HPDE6-E6E7 (cell line): ENCODE data around the gene LSM3.
A peak's percentile ranks its signal among the peaks of the same experiment; 100 is the strongest.

Source experiments
- DNase-seq: peaks from one replicate; pipeline ENCODE4 v3.0.0; 2011; ENCODE audit warnings: missing footprints; ENCODE audit errors: extremely low spot score

Gene LSM3

DNA sequence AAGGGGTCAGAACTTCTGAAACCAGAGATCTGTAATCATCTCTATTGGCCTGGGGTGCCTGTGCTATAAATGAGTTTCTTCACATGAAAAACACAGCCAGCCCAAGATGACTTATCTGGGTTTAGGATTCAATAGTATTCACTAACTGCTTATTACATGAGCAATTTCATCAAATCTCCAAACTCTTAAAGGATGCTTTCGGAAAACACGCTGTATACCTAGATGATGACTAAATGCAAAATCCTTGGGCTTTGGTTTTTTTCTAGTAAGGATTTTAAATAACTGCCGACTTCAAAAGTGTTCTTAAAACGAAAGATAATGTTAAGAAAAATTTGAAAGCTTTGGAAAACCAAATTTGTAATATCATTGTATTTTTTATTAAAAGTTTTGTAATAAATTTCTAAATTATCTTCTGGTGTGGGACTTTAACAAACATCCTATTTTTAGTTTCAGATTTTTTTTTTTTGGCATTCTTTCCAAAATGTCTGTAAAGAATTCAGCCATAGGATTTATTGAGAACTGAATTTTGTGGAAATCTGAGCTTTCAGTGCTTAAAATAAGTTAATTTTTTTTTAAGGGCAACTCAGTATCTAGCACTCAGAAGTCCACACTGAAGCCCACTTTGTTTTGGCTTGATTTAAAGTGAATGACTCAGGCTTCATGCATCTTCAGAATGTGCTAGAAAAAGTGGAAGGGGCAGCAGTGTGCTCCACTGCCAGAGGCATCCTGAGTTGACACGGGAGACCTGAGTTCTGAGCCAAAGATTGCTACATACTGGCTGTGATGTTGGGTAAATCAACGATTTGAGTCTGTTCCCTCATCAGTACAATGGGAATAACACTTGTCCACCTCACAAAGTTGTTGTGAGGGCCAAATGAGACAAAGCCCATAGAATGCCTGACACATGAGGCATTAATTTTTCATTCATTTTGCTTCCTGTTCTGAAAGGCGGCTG, 35.1 kb upstream of the LSM3 start:
- DNase-seq: no peak

DNA sequence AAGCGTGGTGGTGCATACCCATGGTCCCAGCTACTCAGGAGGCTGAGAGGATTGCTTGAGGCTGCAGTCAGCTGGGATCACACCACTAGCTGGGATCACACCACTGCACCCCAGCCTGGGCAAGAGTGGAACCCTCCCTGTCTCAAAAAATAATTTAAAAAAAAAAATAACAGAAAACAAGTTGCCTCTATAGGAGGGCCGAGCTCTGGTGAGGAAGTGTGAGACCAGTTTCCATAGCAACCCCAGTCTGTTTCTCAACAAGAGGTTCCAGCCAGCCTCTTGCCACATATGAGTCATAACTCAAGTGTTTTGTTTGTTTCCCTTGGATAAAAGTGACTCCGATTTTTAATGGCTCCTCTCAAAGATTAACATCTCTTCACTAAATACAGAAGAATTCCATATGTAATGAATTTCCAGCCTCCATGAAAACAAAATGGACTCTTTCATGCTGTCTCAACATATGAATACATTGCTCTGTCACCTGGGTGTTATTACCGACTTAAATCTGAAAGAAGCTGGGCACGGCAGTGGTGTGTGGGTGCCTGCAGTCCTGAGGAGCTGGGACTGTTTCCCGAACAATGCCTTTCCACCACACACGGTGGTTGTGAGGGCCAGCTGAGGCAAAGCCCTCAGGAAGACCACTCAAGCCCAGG, 34.1 kb upstream of the LSM3 start:
- peak; percentile 80 for DNase-seq

GRCh38 chr3:14145236-14145635, 33.4 kb upstream of the LSM3 start:
- DNase-seq: no peak

DNA sequence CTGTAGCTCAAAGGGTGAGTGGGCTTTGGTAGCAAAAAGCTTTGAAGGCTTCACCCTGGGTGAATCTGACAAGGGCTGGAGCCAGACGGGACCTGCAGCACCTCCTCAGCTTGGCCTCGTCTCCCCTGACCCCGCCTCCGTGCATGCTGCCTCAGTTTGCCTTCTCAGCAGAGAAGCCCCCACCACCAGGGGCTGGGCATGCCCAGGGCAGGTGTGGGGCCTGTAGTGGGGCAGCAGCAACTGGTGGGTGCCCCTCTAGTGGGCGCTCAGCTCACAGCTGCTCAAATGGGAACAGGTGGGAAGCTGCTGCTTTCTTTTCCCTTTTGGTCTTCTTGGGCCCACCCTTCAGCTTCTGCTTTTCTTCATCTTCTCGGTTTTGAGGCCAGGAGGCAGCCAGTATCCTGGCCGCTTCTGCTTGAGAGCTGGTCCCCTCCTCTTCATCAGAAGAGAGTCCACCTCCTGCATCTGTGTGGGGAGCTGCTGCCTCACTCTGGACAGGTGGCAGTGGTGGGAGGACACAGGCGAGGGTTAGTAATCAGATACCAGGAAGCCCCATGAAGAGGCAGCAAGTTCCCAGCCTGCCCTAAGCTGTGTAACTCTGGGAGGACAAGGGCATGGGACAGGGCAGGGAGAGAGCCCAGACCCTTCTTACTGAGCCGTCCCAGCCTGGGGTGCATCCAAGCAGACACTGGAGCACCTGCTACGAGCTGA, 32.8 kb upstream of the LSM3 start:
- no peak for DNase-seq

- no peak for DNase-seq
These were observed 32.1 kb upstream of the LSM3 start for GRCh38 chr3:14146381-14147065.

DNA sequence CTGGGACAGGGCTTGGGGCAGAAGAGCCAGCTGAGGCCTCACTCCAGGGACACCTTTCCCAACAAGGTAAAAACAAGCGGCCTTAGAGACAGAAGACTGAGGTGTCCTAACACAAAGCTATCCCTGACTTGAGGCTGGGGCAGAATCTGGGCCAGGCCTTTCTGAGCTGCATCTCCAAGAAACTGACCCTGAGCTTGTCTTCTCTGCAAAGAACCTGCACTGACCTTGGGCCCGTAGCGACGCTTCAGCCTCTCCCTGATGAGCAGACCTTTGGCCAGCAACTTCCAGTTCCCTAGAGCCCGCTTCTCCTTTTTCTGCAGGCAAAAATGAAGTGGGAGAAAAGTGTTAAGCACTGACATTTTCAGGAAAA, 31.6 kb upstream of the LSM3 start:
- no peak for DNase-seq

DNA sequence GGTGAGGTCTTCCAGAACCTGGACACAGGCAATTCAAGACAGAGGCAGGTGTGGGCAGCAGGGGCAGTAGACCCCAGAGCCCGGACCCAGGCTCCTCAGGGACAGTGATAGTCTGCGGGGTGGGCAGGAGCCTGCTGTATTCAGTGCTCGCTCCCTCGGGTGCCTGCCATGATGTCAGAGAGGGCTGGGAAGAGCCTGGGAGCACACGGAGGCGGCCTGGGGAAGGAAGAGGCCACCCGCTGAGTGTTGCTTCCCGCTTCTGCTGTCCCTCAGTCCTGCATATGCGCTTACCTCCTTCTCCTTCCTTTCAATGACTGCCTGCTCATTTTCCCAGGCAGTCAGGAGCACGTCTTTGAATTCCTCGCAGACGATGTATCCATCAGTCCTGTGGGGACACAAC, 31.0 kb upstream of the LSM3 start:
- no peak for DNase-seq

GRCh38 chr3:14148041-14148985, 30.3 kb upstream of the LSM3 start:
- no peak for DNase-seq

DNA sequence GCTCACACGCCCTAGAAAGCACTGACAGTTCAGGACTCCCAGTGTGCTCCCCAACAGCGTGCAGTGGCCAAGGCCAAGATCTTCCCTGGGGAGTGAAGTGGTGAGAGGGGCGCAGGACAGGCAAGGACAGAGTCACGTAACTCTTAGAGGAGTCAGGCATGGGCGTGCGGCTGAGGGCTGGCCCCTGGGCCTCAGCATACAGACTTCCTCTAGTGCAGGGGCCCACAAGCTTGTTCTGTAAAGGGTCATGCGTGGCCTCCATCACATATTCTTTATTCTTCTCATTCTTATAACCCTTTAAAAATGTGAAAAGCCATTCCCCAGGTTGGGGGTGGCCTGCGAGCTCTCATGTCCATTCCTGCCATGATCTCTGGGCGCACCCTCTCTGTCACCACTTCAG, 28.5 kb upstream of the LSM3 start:
- no peak for DNase-seq

DNA sequence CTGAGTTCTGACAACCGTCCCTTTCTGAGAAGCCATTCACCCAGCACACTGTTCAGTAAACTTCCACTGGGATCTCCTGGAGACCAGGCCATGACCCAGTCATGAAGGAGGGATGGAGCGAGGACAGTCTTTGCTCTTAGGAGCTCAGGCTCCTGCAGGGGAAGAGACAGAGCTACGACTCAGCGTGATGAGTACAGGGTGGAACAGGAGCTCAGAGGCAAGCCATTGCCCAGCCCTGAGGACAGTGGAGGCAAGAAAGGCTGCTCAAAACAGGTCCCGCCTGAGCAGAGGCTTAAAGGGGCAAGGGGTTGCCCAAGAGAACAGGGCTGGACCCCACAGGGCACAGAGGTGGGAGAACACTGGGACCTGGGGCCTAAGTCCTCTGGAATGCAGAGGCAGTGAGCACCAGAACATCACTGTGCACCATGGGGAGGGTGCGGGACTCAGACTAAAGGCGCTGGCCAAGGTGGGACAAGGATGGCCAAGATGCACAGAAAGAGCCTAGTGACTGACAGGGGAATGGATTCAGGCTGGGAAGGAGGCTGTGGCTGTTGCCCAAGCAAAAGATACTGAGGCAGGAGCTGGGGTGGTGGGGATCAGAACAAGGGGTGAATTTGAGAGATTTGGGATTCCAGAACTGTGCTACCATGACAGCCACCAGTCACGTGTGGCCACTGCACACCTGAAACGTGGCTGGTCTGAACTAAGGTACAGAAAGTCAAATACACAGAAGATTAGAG, 28.0 kb upstream of the LSM3 start:
- DNase-seq: no peak

DNA sequence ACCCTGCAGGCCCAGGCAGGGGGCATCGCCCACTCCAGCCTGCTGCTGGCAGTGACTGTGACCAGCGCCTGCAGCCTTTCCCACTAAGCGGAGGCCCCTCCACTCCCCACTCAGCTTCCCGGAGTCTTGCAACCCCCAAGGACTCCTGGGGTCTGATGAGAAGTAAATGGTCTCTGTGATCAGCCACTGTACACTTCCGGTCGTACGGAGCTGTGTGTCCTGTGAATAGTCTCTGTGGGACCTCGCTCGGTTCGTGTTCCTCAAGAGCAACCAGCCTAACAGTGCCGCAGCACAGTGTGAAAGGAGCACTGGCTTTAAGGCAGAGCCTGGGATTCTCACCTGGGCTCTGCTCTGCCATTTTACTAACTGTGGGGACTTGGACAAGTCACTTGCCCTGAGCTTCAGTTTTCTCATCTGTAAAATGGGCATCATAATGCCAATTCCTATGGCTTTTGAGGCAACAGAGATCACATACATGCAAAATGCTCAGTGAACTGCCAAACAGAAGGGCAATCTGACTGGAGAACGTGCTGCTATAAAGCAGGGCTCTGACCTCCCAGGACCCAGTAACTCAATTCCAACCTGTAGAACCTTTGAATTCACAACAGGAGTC, 27.0 kb upstream of the LSM3 start:
- no peak for DNase-seq

DNA sequence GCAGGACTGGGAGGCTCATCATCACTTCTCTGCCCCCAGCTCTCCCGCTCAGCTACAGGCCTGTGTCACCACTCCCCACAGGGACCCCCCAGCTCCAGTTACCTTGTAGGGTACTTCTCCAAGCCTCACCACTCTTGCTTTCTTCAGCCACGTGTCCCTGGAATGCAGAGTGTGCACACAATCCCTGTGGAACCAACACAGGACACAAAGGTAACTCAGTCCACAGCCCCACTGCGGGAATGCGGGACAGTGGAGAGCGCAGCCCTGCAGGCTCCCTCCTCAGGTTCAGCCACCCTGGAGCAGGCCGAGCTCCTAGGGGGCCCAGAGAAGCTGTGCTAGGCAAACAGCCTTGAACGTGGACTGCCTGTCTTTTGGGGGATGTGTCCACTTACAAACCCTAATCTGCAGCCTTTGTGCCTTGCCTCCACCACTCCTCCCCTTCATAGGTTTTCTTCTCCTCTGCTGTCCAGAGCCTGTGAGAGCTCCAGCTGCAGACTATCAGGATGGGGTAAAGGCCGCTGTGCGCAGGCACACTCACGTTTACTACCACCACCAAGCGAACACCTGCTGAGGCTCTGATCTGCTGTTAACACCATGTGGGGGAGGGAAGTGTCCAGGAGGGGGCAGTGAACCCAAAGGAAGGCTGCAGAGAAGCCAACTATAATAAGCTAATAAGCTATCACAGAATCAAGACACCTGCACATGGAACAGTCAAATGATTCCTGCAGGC, 26.2 kb upstream of the LSM3 start:
- DNase-seq: no peak

DNA sequence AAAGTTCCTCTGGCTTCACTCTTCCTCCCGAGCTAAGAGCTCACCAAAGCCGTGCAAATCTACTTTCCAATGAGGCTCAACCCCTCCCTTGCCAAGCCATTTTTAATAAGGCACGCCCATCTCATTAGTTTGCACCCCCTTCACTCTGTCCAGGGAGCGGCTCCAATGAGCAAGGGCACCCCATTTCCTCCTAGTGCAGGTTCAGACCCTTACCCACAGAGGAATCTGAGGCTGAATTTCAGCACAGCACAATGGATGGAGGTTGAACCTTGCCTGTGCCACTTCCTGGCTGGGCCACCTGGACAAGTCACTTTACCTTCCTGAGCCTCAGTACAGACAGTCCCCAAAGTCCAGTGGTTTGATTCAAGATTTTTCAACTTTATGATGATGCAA, 25.7 kb upstream of the LSM3 start:
- no peak for DNase-seq

DNA sequence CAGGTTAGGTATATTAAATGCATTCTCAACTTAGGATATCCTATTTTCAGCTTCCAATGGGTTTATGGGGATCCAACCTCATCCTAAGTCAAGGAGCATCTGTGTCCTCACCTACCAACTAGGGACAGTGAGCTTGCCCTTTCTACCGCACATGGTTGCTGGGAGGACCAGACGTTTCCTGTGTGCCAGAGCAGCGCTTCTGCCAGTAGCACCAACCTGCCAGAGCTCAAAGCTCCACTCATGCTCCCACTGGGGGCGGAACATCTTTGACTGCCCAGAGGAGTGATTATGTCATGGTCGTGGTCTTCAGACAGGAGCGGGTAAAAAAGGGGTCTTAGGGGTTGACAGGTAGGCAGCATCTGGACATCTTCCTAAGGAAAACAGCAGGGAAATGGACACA, 25.0 kb upstream of the LSM3 start:
- DNase-seq: no peak

DNA sequence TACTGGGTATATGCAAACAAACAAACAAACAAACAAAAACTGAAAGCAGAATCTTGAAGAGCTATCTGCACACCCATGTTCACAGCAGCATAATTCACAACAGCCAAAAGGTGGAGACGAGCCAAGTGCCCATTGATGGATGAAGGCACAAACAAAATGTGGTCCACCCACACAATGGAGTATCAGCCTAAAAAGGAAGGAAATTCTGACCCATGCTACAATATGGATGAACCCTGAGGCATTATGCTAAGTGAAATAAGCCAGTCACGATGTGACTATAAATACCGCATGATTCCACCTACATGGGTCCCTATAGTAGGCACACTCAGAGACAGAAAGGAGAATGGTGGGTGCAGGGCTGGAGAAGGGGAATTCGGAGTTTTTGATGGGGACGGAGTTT, 24.3 kb upstream of the LSM3 start:
- DNase-seq: no peak

DNA sequence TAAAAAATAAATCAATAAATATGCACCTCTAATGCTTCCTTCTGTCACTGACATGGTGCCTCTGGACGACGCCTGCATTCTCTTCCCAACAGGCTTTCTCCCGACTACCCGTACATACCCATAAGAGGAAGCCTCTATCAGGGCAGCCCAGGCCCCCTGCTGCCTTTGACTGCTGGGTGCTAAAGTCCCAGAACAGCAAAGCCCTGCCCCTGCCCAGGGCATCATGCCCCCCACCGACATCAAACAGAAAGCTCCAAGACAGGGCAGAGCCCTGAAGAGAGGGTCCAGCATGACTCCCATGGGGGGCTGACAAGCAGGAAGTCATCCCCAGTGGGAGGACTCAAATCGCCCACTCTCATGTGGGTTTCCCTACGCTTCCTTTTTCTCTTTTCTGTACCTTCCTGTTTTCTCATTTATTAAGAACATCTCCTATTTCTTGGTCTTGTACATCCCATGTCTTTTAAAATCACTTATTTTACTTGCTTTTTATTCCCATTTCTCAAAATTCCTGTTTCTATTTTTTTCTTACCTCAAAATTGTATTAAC, 23.6 kb upstream of the LSM3 start:
- DNase-seq: no peak

- DNase-seq: peak; percentile 3
These were observed 22.4 kb upstream of the LSM3 start for GRCh38 chr3:14156201-14156600.

DNA sequence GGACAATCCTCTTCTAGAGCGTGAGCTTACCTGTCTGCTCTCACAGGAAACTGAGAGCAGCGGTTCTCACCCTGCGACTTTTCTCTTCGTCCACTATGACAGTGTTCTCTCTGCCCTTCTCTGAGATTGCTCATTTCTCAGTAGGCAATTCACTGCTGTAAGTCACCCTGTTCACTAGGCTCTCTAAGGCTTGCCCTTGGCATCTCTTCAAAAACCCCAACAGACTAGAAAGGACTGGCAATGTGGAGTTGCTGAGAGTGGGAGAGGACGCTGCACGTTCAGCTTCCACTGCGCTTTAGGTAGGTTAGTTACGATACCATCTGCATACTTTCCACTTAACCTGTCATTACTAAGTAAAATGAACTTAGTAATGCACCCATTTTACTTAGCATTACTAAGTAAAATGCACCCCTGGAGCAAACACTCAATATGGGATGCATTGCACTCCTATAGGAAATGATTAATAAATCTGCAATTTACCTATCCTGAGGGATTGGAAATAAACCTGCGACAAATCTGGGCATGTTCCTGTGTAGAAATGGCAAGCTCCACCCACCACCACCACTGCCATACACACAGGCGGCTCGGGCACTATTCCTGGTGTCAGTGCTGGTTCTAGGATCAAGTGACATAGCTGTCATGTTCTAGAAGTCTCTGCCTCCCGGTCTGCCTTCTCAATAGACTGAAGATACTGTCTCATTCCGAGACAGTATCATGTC, 21.6 kb upstream of the LSM3 start:
- peak; percentile 22 for DNase-seq
